ENCODE data around the gene RXFP4.
"Not testable (repeated sequence)": the region's sequence is repeated elsewhere in the genome, so short reads cannot be mapped to it uniquely, and the experiment has no call there.

Gene RXFP4, protein sequence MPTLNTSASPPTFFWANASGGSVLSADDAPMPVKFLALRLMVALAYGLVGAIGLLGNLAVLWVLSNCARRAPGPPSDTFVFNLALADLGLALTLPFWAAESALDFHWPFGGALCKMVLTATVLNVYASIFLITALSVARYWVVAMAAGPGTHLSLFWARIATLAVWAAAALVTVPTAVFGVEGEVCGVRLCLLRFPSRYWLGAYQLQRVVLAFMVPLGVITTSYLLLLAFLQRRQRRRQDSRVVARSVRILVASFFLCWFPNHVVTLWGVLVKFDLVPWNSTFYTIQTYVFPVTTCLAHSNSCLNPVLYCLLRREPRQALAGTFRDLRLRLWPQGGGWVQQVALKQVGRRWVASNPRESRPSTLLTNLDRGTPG

DNA sequence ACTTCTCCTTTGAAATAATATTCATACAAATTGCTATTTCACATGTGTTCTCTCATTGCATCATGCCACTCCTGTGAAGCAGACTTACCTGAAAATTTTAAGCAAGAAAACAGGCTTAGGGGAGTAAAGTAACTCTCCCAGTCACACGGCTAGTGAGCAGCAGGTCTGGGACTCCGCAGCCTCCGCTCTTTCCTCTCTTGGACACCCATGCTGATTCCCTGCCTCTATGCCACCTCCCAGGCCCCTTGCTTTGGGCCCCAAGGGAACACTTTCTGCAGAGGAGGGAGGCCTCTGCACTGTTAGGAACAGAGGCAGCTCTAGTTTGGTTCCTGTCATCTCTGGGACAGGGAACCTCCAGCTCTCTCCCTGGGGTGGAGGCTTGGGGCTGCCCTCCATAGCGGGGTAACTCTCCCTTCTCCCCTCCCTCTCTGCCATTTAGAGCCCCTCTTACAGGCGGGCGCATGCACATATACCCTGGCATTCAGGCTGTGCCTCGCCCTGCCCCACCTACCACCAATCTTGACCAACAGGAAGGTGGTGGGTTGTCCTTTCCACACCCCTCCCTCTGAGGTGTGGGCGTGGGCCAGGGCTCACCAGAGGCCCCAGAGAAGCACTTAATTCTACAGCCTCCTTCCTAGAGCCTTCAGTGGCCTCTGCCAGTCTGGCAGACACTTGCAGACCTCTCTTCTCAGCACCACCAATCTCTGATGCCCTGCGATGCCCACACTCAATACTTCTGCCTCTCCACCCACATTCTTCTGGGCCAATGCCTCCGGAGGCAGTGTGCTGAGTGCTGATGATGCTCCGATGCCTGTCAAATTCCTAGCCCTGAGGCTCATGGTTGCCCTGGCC, at the start of gene RXFP4:
TSS of gene RXFP4 (plus strand) at position 646 of the 852 bp plus-strand sequence. CDS start at position 718, 72 bp downstream.
- peak; percentile 48 for DNase-seq

DNA sequence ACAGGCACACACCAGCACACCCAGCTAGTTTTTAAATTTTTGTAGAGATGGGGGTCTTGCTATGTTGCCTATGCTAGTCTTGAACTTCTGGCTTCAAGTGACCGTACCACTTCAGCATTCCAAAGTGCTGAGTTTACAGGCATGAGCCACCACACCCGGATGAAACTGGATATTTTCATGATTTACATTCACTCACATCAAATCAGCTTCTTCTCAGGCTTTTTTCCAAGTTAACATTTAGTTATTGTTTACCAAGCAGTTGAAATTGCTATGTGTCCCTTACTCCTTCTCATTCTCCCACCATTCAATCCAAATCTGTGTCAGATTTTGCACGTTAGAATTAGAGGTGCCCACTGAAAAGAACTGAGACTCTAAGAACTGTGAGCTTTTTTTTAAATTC, 48.6 kb upstream of the RXFP4 start:
- DNase-seq = peak; percentile 72

DNA sequence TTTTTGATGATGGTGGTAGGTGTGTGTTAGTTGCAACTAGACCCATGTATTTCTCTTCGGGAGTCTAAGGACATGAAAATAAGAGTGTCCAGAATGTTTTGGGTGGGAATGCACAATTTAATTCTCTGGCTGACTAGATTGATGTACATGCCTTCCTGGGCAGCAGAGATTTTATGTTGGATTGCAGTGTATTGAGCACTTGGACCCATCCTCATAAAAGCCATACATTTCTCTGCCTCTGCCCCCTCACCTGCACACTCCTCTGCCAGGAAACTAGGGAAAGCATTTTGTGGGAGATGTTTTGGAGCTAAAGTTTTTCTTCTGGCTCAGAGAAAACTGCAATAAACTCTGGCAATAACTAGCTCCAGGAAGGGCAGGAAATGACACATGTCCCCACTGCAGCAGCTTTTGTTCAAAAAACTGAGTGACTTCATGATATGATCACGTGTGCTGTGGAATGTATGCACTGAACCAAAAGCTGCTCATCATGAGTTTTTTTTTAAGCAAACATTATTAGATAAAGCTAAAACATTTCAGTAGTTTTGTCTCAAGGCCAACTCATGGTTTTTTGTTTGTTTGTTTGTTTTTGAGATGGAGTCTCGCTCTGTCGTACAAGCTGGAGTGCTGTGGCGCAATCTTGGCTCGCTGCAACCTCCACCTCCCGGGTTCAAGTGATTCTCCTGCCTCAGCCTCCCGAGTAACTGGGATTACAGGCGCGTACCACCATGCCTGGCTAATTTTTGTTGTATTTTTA, 47.9 kb upstream of the RXFP4 start:
- DNase-seq = peak; percentile 63

DNA sequence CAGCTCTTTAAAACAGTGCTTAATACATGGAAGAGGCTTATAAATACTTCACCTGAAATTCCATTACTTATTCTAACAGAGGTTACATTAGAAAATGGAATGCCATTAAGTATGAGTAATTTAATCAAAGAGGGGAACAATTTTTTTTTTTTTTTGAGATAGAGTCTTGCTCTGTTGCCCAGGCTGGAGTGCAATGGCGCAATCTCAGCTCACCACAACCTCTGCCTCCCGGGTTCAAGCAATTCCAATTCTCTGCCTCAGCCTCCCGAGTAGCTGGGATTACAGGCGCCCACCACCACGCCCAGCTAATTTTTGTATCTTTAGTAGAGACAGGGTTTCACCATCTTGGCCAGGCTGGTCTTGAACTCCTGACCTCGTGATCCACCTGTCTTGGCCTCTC, 45.8 kb upstream of the RXFP4 start:
- not testable (repeated sequence) for DNase-seq

DNA sequence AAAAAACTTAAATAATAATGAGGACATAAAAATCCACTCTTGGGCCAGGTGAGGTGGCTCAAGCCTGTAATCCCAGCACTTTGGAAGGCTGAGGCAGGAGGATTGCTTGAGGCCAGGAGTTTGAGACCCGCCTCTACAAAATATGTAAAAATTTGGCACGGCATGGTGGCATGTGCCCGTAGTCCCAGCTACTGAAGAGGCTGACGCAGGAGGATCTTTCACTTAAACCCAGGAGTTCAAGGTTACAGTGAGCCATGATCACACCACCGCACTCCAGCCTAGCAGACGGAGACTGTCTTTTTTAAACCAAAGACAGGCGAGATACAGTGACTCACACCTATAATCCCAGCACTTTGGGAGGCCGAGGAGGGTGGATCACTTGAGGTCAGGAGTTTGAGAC, 45.0 kb upstream of the RXFP4 start:
- not testable (repeated sequence) for DNase-seq

DNA sequence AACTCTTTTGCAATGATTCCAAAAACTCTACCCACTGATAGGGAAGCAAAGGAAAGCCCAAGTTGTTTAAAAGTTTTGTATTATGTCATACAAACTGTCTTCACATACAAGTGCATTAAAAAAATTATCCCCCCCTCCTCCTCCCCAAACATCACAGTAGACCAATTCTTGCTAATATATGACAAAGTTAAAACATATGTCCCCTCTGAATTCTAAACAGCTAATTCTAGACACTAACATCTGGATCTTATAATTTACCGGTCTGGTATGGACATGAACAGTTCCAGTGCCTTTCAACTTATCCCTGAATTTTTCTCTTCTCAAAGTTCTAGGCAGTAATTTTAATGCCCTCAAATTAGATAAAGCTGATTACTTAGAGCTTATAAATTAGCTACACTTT, 43.7 kb upstream of the RXFP4 start:
- no peak for DNase-seq

DNA sequence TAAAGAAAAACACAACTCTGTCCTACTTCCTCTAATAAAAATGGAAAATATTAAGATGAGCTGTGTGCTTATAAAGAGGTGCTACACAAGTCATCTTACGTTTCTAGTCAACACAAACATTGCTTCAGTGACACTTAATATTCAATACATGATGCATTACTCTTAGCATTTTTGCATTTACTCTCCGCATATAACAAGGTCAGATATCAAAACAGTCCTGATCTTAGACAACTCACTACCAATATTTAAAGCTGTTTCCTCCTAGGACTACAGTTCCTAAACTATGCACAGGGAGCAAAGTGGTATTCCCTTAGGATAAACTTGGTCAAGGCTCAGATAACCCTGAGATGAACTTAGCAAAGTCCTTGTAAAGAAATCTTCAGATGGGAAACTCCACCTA, 42.5 kb upstream of the RXFP4 start:
- no peak for DNase-seq

DNA sequence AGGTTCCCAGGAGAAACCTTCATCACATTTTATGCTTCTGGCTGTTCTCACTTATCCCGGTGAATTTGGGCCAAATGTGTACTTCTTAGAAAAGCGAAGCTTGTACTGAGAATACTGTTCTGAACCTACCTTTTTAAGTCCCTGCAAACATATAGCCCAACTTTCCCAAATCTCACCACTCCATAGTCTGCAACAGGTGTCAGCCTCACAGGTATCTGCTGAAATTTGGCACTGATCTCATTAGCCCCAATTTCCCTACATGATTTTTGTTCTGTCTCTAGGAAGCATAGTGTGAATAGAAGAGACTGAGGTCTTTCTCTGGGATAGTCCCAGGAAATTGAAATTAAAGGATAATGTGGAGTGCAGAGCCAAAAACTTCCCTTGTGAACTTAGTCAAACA, 41.8 kb upstream of the RXFP4 start:
- no peak for DNase-seq

DNA sequence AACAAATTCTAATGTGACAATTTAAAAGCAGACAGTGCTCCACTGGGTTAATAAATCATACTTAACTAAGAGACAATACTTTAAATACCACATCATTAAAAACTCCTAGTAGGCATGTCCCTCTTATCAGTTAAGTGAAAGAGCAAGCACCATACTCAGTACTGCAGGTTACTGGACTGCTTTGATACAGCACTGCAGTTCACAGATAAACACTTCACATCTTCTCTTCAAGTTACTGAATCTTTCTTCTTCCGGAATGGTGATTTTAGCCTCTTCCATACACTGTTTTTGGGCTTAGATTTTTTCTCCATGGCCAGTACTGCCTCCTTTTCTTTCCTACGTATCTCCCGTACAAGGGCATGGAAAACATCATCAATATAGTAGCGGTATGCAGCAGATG, 41.3 kb upstream of the RXFP4 start:
- no peak for DNase-seq

DNA sequence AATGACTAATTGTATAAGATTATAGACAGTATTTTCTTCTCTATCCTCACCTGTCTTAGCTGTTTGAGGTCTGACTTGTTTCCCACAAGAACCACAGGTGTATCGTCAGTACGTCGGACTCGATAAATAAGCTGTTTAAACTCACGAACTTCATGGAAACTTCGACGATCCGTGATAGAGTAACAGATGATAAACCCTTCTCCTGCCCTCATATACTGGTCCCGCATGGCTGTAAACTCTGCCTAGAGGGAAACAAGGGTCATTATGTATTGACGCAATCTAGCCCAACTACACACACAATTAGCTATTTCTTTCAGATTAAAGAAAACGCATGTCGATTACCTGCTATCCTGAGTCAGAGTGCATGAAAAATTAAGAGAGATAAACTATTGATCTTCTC, 37.2 kb upstream of the RXFP4 start:
- no peak for DNase-seq

DNA sequence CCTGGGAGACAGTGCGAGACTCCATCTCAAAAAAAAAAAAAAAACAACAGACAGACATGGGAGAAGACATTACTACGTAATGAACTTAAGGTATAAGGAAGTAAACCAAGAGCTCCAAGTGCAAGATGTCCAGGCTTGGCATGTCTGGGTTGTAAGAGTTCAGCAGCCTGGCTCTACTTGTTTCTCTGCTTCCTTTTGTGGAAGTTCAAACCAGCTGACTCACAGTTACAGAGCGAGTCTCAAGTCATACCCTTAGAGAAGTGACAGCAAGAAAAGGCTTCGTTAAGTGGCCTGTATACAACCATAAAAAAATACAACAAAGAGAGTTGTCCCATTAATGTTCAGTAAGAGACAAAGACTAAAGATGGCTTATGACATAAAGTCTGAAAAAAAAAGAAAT, 31.5 kb upstream of the RXFP4 start:
- DNase-seq = no peak

DNA sequence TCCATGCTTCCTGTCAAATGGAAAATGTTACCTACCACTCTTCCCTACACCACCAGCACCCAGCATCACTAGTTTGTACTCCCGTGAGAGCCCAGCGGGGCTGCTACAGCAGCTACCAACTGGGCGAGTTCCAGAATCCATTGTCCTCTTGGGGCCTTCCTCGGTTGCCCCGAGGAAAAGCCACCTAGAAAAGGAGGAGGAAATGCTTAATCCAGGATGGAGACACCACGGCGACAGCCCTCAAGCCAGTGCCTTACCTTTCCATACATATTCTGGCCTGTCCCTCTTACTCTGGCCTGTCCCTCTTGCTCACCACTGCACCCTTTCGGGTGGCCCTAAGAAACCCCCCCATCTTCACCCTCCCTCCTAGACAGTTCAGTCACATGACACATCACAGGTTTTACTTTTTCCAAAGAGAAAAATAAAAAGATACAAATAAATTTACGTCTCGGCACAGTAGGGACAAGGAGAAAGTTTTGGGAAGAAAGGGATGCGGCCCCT, 30.8 kb upstream of the RXFP4 start:
- DNase-seq = peak; percentile 15

DNA sequence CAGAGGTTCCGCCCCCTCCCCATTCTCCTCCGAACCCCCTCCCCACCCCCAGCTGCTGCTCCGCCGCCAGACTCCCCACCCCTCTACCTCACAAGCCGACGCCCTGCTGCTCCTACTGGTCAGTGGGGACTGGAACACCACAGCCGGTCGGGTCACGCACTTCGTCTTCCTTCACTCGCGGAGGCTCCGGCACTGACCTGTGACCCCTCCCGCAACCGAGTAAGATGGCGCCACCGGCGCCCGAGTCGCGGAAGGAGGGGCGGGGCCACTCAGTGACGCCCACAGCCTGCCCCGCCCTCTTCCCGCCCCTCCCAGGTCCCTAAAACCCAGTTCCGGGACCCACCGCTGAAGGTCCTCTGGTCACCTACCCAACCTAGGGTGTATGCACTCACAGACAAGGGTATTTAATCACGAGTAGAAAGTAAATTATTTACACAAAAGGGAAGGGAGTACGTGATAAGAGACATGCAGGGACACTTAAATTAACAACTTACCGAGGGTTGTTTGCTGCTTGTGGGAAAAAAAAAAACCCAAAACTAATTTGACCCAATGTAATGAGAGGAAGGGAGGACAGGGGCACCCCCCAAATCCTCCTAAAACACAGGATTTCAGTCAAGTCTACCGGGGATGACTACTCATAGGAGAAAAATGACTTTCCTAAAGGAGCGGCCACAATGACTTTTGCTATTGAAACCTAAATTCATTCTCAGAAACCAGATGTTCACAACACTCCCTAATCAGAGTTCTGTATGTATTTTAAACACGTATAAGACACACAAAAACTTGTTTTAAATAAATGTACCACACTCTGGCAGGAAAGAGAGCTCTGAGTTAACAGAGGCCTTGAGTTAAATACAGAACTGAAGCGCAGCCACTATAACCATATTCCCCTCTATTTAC, 30.0 kb upstream of the RXFP4 start, which contains the start of gene RIT1:
TSS of gene RIT1 (minus strand) at position 194 of the 900 bp plus-strand sequence. CDS start 588 bp downstream, outside the sequence.
- peak; percentile 69 for DNase-seq

DNA sequence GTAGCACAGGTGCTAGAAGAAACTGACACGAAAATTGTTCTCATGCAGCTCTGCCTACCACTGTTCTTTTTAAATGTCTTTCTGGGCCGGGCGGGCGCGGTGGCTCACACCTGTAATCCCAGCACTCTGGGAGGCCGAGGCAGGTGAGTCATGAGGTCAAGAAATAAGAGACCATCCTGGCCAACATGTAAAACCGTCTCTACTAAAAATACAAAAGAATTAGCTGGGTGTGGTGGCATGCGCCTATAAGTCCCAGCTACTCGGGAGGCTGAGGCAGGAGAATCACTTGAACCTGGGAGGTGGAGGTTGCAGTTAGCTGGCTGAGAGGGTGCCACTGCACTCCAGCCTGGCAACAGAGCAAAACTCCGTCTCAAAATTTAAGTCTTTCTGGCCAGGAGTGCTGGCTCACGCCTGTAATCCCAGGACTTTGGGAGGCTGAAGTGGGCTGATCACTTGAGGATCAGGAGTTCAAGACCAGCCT, 29.3 kb upstream of the RXFP4 start:
- DNase-seq = no peak

DNA sequence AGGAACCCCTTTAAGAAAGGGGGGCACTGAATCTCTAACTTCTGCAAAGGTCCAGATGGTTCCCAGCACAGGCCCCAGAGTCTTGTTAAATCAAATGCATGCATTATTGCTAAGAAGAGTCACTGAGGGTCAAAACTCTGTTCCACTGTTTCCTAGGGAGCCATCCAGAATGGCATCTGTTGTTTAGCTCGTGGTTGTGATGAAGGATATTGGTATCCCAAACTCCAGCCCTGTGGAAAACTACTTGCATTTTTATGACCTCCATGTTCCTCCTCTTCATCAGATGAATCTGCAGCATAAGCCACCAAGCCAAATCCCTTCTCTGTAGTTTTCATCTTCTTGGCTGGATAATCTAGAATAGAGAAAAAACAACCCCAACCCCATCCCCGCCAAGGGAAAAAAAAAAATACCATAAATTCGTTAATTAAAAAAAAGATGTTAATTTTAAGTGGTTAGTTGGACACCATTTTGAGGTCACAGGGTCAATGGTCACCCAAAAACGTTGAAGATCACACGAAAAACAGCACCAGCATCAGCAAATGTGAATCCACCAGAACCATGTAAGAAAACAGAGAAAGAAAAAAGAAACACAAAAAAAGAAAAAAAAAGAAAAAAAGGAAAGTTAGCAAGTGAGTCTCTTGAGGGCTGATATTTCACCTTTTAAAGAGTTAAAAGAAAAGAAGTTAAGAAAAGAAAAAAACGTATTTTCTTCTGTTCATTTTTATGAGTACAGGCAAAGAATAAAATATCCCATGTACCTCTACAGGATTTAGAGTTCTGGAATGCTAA, 27.3 kb upstream of the RXFP4 start:
- no peak for DNase-seq

DNA sequence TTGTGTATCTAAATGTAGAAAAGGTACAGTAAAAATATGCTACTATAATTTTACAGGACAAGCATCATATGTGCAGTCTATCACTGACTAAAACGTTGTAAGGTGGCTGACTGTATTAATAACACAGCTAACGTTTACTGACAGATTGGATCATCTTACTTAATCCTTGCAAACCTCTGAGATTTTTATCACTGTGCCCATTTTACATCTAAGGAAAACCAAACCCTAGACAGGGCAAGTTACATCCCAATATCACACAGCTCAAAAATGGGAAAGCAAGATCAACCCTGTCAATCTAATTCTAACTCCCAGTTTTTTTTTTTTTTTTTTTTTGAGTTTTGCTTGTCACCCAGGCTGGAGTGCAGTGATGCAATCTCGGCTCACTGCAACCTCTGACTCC, 22.8 kb upstream of the RXFP4 start:
- DNase-seq = no peak

DNA sequence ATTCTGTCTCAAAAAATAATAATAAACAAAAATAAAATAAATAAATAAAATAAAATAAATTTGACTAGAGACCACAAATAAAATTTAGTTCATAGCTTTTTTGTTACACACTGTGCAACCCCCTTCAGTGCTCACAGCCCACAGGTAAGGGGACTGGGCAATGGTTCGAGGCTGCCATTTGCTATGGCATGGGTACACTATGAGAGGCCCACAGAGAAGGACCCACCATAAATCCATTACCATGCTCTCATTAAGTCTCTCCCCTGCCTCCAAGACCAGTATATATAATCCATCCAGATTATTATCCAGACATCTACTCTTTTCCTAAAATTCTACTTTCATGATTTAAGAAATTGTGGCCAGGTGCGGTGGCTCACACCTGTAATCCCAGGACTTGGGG, 21.6 kb upstream of the RXFP4 start:
- no peak for DNase-seq

DNA sequence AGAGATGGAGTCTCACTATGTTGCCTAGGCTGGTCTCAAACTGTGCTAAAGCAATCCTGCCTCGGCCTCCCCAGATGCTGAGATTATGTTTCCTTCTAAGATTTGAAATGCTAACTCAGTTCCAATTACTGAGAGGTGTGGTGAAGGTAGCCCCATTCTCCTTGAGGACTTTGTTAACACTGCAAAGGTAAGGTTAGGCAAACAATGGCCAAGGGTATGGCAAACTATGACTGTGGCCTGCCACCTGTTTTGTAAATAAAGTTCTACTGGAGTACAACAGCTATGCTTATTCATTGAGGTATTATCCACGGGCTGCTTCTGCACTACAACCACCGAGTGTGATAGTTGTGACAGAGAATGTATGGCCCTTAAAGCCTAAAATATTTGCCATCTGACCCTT, 20.7 kb upstream of the RXFP4 start:
- DNase-seq = no peak

DNA sequence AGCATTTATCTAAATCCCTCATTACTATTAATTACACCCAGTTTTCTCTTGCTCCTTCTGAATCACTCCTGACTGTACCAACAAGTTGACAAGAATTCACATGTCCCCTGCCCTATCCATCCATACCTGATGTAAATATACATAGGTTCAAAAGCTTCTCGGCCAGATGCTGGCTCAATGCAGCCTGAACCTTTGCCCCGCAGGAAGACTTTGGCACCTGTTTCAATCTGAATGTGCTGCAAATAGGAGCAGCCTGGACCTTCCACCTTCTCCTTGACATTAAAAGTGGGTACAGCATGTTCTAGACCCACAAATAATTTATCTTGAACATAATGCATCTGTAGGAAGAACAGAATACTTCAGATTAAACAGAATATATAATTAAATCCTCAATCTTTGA, 15.9 kb upstream of the RXFP4 start:
- DNase-seq = no peak

DNA sequence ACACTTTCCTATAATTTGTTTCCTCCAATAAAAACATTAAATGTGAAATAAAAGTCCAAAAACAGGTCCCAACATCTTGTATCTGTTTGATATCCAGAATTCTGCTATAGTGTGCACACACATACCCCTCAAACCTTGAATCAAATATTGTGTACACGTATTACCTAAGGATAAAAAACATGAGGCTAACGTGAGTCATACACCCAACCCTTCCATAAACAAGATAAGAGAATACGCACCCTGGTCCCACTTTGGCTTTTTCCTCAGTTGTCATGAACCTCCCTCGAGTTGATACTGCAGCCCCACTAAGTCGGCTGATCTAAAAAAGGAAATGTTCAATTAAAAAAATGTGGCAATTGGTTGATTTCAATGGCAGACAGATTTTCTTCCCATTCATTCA, 12.4 kb upstream of the RXFP4 start:
- peak; percentile 62 for DNase-seq

DNA sequence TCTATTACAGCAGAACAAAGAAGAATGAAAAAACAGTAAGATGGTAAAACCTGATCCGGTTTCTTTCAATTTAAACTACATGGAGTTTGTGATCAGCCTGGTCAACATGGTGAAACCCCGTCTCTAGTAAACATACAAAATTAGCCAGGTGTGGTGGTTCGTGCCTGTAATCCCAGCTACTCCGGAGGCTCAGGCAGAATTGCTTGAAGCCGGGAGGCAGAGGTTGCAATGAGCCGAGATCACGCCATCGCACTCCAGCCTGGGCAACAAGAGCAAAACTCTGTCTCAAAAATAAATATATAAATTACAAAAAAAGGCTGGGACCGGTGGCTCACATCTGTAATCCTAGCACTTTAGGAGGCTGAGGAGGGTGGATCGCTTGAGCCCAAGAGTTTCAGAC, 10.7 kb upstream of the RXFP4 start:
- DNase-seq = not testable (repeated sequence)

Measured in NCI-H226 (cell line).